AG09309 (cell line): ENCODE data around the gene KDM5A.

ENCODE experiments used
- DNase-seq: peaks from one replicate; pipeline ENCODE4 v3.0.0-alpha.2; 2010; ENCODE audit warnings: low read depth
- H3K4me3 ChIP-seq: 2 replicates; pipeline ENCODE4 v1.5.1; 2011; ENCODE audit warnings: mild to moderate bottlenecking, low read depth, low read length, moderate library complexity; ENCODE audit not compliant: control insufficient read depth
- TF ChIP-seq, protein P1 (sequence below): IDR thresholded peaks from 2 replicates; pipeline ENCODE4 v1.5.1; 2011; ENCODE audit warnings: mild to moderate bottlenecking, low read depth, low read length, inconsistent platforms; ENCODE audit not compliant: insufficient read depth, control insufficient read depth; ENCODE audit errors: missing control alignments

KDM5A gene

DNA sequence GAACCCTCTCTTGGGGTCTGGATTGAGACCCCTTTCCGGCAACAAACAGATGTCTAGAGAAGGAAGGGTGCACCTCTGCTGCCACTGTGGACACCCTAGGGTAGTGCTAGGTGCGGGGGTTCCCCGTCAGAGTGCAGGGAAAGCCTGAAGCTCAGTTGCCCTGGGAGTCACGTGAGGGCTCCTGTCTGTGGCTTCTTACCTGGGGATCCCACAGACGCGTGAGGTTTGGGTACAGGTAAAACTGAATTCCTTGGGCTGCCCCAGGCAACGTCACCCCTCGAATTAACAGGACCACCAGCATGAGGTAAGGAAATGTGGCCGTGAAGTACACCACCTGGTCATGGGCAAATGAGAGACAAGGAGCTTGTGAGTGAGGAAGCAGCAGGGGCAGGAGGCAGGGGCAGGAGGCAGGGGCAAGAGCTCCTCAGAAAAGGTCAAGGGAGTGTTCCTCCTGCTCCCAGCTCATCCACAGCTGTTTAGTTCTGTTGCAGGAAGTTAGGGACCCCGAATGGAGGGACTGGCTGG, 154.2 kb downstream of the KDM5A start:
- TF ChIP-seq, protein P1, sequence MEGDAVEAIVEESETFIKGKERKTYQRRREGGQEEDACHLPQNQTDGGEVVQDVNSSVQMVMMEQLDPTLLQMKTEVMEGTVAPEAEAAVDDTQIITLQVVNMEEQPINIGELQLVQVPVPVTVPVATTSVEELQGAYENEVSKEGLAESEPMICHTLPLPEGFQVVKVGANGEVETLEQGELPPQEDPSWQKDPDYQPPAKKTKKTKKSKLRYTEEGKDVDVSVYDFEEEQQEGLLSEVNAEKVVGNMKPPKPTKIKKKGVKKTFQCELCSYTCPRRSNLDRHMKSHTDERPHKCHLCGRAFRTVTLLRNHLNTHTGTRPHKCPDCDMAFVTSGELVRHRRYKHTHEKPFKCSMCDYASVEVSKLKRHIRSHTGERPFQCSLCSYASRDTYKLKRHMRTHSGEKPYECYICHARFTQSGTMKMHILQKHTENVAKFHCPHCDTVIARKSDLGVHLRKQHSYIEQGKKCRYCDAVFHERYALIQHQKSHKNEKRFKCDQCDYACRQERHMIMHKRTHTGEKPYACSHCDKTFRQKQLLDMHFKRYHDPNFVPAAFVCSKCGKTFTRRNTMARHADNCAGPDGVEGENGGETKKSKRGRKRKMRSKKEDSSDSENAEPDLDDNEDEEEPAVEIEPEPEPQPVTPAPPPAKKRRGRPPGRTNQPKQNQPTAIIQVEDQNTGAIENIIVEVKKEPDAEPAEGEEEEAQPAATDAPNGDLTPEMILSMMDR: no peak
- no peak for DNase-seq
- no peak overlapping the region for H3K4me3 ChIP-seq

- DNase-seq: no peak
- TF ChIP-seq, protein P1: no peak
Observed at GRCh38 chr12:234019-234418, 155.1 kb downstream of the KDM5A start.

GRCh38 chr12:233615-233968, 155.5 kb downstream of the KDM5A start:
- TF ChIP-seq, protein P1: no peak

More at GRCh38 chr12:234019-234418, 155.1 kb downstream of the KDM5A start:
- no peak overlapping the region for H3K4me3 ChIP-seq

GRCh38 chr12:232731-233614, 156.1 kb downstream of the KDM5A start:
- TF ChIP-seq, protein P1: no peak
- no peak for DNase-seq
- H3K4me3 ChIP-seq: no peak overlapping the region

More at GRCh38 chr12:233615-233968, 155.5 kb downstream of the KDM5A start:
- no peak for DNase-seq
- no peak overlapping the region for H3K4me3 ChIP-seq

GRCh38 chr12:230925-231671, 158.0 kb downstream of the KDM5A start:
- TF ChIP-seq, protein P1: no peak
- DNase-seq: no peak
- no peak overlapping the region for H3K4me3 ChIP-seq
